Cerebellar cortex (tissue), 1 donor: Measurements from ENCODE around the gene ADNP.

Experiments used
- DNase-seq: peaks from one replicate; pipeline ENCODE4 v3.0.0-alpha.2; 2015; ENCODE audit warnings: low spot score

The ADNP gene

DNA sequence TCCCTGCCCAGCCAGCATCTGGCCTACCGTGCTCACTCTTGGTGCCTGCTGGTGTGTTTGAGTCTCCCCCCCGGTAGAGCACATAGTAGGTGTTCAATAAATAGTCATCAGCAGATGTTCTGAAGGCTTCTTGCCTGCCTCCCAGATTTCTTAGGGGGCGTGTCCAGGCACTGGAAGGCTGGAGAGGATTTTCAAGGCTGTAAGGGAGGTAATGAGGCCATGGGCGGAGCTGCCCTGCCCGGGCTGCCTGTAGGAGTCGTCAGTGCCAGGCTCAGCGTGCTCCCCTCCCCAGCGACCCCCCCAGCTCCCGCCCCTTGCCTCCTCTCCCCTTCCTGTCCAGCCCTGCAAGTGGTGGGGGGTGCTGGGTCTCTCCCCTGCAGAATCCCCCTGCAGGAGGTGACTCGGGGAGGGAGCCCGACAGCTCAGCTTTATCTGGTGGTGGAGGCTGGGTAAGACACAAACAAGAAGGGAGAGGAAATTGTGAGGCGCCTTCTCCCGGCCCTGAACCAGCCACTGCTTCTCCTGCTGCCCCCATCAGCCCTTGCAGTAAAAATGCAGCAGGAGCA is 80.4 kb downstream of the ADNP start:
- DNase-seq: no peak

- DNase-seq: peak; percentile 46
Observed at GRCh38 chr20:50848846-50849673, 82.2 kb downstream of the ADNP start.

DNA sequence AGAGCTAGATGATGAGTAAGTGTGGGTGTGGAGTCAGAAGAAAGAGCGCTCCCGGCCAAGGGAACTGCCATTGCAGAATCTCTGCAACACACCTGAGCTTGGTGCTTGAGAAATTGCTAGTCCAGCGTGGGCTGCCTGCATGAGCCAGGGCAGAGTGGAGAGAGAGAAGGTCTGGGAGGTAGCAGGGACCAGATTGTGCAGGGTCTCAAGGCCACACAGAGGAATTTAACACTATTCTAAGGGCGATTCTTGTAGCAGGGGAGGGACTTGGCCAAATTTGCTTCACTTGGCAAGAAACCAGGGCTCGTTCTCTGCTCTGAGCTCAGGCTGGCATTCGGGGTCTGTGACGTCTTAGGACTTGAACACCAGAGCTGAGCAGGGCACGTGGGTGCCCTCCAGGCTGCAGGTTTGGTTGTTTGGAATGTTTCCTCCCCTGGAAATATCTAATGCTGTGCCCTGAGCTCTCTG is 82.9 kb downstream of the ADNP start:
- peak; percentile 70 for DNase-seq

- DNase-seq: no peak
Observed at GRCh38 chr20:50845566-50846215, 85.5 kb downstream of the ADNP start.

- no peak for DNase-seq
Observed at GRCh38 chr20:50844430-50845100, 86.7 kb downstream of the ADNP start.

DNA sequence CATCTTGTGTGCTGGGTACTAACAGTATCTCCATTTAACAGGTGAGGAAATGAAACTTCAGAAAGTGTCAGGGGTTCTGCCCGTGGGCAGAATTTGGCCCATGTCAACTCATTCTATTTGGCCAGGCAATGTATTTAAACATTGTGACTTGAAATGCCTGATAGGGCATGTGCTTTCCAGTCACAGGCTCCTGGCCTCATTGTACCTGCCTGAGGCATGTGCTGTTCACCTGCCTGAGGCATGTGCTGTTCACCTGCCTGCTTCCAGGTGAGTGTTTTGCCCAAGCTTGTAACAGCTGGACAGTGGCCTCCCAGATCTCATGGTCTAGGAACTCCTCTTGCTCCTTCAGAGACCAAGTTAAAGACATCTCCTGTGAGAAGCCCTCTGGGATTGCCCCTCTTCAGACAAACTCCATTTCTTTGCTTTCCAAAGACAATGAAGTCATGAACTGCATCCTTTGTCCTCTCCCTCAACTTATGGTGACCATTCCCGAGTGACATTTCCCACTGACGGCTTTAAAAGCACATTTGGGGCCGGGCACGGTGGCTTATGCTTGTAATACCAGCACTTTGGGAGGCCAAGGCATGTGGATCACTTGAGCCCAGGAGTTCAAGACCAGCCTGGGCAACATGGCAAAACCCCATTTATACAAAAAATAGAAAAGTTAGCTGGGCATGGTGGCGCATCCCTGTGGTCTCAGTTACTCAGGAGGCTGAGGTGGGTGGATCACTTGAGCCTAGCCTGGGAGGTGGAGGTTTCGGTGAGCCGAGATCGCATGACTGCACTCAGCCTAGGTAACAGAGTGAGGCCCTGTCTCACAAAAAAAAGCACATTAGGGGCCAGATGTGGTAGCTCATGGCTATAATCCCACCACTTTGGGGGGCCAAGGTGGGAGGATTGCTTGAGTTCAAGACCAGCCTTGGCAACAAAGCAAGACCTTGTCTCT is 87.6 kb downstream of the ADNP start:
- DNase-seq: no peak

- no peak for DNase-seq
Observed at GRCh38 chr20:50842821-50843220, 88.4 kb downstream of the ADNP start.
